HepG2 (cell line): ENCODE data around the gene HDAC3. TPM values are rescaled to one million over a fixed set of nuclear protein-coding genes. Genes with fewer than 3 reads are reported as not detected.

ENCODE experiments used
- CREB1 ChIP-seq, 2 experiments: fragments of 450-650 bp in 1 of 2; IDR thresholded peaks; 2 replicates each; pipeline ENCODE4 v1.6.1; 2016 to 2017; ENCODE audit warnings: control low read depth in 1 of 2, mild to moderate bottlenecking in 1 of 2, missing compliant biosample characterization in 1 of 2, missing genetic modification characterization in 1 of 2
- KLF16 ChIP-seq, 2 experiments: sonication (generic) in 1 of 2; formaldehyde crosslinking in 1 of 2; IDR thresholded peaks; 2 replicates each; pipeline versions ENCODE4 v1.6.1 to v1.8.0; 2016 to 2023; ENCODE audit warnings: missing genetic modification reagents in 2 of 2, missing compliant biosample characterization in 1 of 2
- MXD4 ChIP-seq: IDR thresholded peaks from 2 replicates; pipeline ENCODE4 v1.6.1; 2016; ENCODE audit warnings: mild to moderate bottlenecking, missing biosample characterization, missing genetic modification reagents
- MYC ChIP-seq: sonication (generic); formaldehyde crosslinking; IDR thresholded peaks from 2 replicates; pipeline ENCODE4 v1.9.0; 2021; ENCODE audit warnings: missing genetic modification reagents, borderline replicate concordance
- ZC3H4 ChIP-seq: sonication (generic); formaldehyde crosslinking; IDR thresholded peaks from 2 replicates; pipeline ENCODE4 v1.4.0; 2020; ENCODE audit warnings: missing genetic modification reagents, borderline replicate concordance
- ZEB1 ChIP-seq: IDR thresholded peaks from 2 replicates; pipeline ENCODE4 v1.6.1; 2012; ENCODE audit warnings: mild to moderate bottlenecking, low read depth, inconsistent platforms; ENCODE audit not compliant: insufficient replicate concordance
- ZFP37 ChIP-seq: sonication (generic); formaldehyde crosslinking; IDR thresholded peaks from 2 replicates; pipeline ENCODE4 v1.4.0; 2020; ENCODE audit warnings: missing genetic modification reagents, borderline replicate concordance
- ZFP82 ChIP-seq: sonication (generic); formaldehyde crosslinking; IDR thresholded peaks from 2 replicates; pipeline ENCODE4 v1.5.1; 2020; ENCODE audit warnings: mild to moderate bottlenecking, missing genetic modification reagents, borderline replicate concordance
- ZNF138 ChIP-seq: sonication (generic); formaldehyde crosslinking; IDR thresholded peaks from 2 replicates; pipeline ENCODE4 v1.5.0; 2020; ENCODE audit warnings: mild to moderate bottlenecking, low read depth, missing genetic modification reagents
- ZNF460 ChIP-seq: sonication (generic); formaldehyde crosslinking; IDR thresholded peaks from 2 replicates; pipeline ENCODE4 v1.5.1; 2020; ENCODE audit warnings: missing genetic modification reagents, mild to moderate bottlenecking, borderline replicate concordance
- ZNF468 ChIP-seq: sonication (generic); formaldehyde crosslinking; IDR thresholded peaks from 2 replicates; pipeline ENCODE4 v1.8.0; 2022; ENCODE audit warnings: mild to moderate bottlenecking, moderate library complexity, missing genetic modification reagents
- ZNF547 ChIP-seq: sonication (generic); formaldehyde crosslinking; IDR thresholded peaks from 2 replicates; pipeline ENCODE4 v1.5.1; 2020; ENCODE audit warnings: mild to moderate bottlenecking, missing genetic modification reagents
- ZNF839 ChIP-seq: sonication (generic); formaldehyde crosslinking; IDR thresholded peaks from 2 replicates; pipeline ENCODE4 v1.4.0; 2020; ENCODE audit warnings: missing genetic modification reagents, mild to moderate bottlenecking, borderline replicate concordance
- polyA plus RNA-seq, 8 experiments: library from polyadenylated mRNA; depleted of rRNA in 3 of 8; stranded (reverse) in 7 of 8; unstranded in 1 of 8; fragments of >200 nt; fragmentation: Illumina TruSeq in 4 of 8; extraction: Trizol in 4 of 8; gene quantifications; 2 replicates each; pipeline versions ENCODE4 v1.2.1 to v1.2.3, GENCODE V29; 2011 to 2016; ENCODE audit warnings: low read depth in 4 of 8, missing spikeins in 1 of 8, mixed read lengths in 1 of 8; ENCODE audit not compliant: insufficient read depth in 1 of 8
- total RNA-seq, 5 experiments: library from RNA; depleted of rRNA; stranded (reverse); fragments of >200 nt; fragmentation: Illumina TruSeq; extraction: Trizol; gene quantifications; 2 replicates each; pipeline ENCODE4 v1.2.3, GENCODE V29; 2016; ENCODE audit warnings: low read depth in 1 of 5
- TF ChIP-seq, protein P1 (sequence below): sonication (generic); formaldehyde crosslinking; IDR thresholded peaks from 2 replicates; pipeline ENCODE4 v1.5.1; 2020; ENCODE audit warnings: mild to moderate bottlenecking, missing genetic modification reagents, borderline replicate concordance
- TF ChIP-seq, protein P2 (sequence below): sonication (generic); formaldehyde crosslinking; IDR thresholded peaks from 2 replicates; pipeline ENCODE4 v1.4.0; 2020; ENCODE audit warnings: missing genetic modification reagents
- TF ChIP-seq, protein P3 (sequence below): sonication (generic); formaldehyde crosslinking; IDR thresholded peaks from 2 replicates; pipeline ENCODE4 v1.4.0; 2020; ENCODE audit warnings: missing genetic modification reagents
- TF ChIP-seq, protein P4 (sequence below): IDR thresholded peaks from 2 replicates; pipeline ENCODE4 v1.6.1; 2016; ENCODE audit warnings: missing genetic modification reagents, missing compliant biosample characterization

Gene HDAC3
- total and polyA plus RNA-seq, 2 of the 13 experiments (the other 11 are each of a cell fraction or from before 2014, with no cell fraction given): 84.0 to 94.1 TPM

DNA sequence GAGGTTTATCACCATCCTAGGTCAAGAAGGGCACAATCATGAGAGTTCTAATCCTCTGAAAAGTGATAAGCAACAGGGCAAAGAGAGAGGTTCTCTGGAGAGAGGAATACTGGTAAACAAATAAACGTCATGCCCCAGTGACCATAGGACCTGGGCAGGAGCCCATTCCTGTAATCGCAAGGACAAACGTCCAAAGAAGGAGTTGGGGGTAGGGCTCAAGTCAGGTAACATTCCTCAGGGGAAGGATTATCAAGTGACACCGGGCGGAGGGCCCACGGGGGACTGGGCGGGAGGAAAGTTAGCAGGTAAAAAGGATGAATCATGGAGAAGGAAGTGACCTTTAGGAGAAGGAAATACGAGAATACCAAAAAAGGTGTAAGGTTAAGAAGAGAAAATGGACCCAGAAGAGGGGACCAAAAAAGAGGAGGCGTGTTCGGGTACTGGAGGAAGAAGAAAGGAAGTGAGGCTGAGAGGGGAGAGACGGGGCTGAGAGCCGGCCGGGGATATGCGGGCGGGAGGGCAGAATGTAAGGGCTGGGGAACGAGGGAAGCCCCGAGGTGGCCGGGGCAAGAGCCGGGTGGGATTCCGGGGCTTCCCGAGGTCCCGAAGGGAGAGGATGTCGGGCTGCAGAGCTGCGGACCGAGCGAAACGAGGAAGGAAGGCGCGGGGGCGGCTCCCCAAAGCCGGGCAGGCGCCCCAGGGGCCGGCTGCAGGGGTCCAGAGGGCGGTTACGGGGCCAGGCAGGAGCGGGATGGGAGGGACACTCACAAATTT lies 18.4 kb downstream of the HDAC3 start (continued):
- TF ChIP-seq, protein P1, sequence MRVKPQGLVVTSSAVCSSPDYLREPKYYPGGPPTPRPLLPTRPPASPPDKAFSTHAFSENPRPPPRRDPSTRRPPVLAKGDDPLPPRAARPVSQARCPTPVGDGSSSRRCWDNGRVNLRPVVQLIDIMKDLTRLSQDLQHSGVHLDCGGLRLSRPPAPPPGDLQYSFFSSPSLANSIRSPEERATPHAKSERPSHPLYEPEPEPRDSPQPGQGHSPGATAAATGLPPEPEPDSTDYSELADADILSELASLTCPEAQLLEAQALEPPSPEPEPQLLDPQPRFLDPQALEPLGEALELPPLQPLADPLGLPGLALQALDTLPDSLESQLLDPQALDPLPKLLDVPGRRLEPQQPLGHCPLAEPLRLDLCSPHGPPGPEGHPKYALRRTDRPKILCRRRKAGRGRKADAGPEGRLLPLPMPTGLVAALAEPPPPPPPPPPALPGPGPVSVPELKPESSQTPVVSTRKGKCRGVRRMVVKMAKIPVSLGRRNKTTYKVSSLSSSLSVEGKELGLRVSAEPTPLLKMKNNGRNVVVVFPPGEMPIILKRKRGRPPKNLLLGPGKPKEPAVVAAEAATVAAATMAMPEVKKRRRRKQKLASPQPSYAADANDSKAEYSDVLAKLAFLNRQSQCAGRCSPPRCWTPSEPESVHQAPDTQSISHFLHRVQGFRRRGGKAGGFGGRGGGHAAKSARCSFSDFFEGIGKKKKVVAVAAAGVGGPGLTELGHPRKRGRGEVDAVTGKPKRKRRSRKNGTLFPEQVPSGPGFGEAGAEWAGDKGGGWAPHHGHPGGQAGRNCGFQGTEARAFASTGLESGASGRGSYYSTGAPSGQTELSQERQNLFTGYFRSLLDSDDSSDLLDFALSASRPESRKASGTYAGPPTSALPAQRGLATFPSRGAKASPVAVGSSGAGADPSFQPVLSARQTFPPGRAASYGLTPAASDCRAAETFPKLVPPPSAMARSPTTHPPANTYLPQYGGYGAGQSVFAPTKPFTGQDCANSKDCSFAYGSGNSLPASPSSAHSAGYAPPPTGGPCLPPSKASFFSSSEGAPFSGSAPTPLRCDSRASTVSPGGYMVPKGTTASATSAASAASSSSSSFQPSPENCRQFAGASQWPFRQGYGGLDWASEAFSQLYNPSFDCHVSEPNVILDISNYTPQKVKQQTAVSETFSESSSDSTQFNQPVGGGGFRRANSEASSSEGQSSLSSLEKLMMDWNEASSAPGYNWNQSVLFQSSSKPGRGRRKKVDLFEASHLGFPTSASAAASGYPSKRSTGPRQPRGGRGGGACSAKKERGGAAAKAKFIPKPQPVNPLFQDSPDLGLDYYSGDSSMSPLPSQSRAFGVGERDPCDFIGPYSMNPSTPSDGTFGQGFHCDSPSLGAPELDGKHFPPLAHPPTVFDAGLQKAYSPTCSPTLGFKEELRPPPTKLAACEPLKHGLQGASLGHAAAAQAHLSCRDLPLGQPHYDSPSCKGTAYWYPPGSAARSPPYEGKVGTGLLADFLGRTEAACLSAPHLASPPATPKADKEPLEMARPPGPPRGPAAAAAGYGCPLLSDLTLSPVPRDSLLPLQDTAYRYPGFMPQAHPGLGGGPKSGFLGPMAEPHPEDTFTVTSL (CRISPR knock-in tag): peak; percentile 62; the same call in 1 of the 2 replicates
- no peak for TF ChIP-seq MYC
- TF ChIP-seq, protein P2, sequence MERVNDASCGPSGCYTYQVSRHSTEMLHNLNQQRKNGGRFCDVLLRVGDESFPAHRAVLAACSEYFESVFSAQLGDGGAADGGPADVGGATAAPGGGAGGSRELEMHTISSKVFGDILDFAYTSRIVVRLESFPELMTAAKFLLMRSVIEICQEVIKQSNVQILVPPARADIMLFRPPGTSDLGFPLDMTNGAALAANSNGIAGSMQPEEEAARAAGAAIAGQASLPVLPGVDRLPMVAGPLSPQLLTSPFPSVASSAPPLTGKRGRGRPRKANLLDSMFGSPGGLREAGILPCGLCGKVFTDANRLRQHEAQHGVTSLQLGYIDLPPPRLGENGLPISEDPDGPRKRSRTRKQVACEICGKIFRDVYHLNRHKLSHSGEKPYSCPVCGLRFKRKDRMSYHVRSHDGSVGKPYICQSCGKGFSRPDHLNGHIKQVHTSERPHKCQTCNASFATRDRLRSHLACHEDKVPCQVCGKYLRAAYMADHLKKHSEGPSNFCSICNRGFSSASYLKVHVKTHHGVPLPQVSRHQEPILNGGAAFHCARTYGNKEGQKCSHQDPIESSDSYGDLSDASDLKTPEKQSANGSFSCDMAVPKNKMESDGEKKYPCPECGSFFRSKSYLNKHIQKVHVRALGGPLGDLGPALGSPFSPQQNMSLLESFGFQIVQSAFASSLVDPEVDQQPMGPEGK (CRISPR knock-in tag): peak; percentile 22; the same call in 1 of the 2 replicates
- no peak for TF ChIP-seq ZNF138 (CRISPR knock-in tag)
- TF ChIP-seq, protein P3, sequence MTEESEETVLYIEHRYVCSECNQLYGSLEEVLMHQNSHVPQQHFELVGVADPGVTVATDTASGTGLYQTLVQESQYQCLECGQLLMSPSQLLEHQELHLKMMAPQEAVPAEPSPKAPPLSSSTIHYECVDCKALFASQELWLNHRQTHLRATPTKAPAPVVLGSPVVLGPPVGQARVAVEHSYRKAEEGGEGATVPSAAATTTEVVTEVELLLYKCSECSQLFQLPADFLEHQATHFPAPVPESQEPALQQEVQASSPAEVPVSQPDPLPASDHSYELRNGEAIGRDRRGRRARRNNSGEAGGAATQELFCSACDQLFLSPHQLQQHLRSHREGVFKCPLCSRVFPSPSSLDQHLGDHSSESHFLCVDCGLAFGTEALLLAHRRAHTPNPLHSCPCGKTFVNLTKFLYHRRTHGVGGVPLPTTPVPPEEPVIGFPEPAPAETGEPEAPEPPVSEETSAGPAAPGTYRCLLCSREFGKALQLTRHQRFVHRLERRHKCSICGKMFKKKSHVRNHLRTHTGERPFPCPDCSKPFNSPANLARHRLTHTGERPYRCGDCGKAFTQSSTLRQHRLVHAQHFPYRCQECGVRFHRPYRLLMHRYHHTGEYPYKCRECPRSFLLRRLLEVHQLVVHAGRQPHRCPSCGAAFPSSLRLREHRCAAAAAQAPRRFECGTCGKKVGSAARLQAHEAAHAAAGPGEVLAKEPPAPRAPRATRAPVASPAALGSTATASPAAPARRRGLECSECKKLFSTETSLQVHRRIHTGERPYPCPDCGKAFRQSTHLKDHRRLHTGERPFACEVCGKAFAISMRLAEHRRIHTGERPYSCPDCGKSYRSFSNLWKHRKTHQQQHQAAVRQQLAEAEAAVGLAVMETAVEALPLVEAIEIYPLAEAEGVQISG: no peak
- TF ChIP-seq ZFP82 (CRISPR knock-in tag): no peak
- no peak for TF ChIP-seq CREB1 (IDR thresholded peaks at IDR 0.05)
- TF ChIP-seq CREB1 (CRISPR knock-in tag; IDR thresholded peaks at IDR 0.05): peak; percentile 67
- 0 out of 4 replicates have a peak, but pooled peaks of 1 of the 2 experiments have one; percentile 21 for TF ChIP-seq KLF16 (CRISPR knock-in tag; IDR thresholded peaks at IDR 0.05)
- no peak for TF ChIP-seq ZNF460 (CRISPR knock-in tag)
- no peak for TF ChIP-seq ZFP37 (CRISPR knock-in tag)
- TF ChIP-seq, protein P4, sequence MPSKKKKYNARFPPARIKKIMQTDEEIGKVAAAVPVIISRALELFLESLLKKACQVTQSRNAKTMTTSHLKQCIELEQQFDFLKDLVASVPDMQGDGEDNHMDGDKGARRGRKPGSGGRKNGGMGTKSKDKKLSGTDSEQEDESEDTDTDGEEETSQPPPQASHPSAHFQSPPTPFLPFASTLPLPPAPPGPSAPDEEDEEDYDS: 0 out of 2 replicates have a peak, but pooled peaks have one; percentile 23
- TF ChIP-seq ZC3H4 (CRISPR knock-in tag): no peak
- TF ChIP-seq ZNF839 (CRISPR knock-in tag): no peak
- TF ChIP-seq ZEB1: peak; percentile 43
- TF ChIP-seq ZNF547 (CRISPR knock-in tag): 0 out of 2 replicates have a peak, but pooled peaks have one; percentile 4
- TF ChIP-seq ZNF468 (CRISPR knock-in tag): no peak
- no peak for TF ChIP-seq MXD4 (CRISPR knock-in tag)
